GM12878 (cell line): ENCODE results near the gene TMEM94. TPM values are rescaled to one million over a fixed set of nuclear protein-coding genes. Genes with fewer than 3 reads are reported as not detected.
"Not testable (repeated sequence)": the region's sequence is repeated elsewhere in the genome, so short reads cannot be mapped to it uniquely, and the experiment has no call there.

Experiments used
- ATAC-seq: fragments of 200-7000 bp; cut with Tn5 transposase; 3 replicates; pipeline ENCODE4 v1.9.1; 2020; ENCODE audit warnings: mild to moderate bottlenecking, moderate library complexity
- BruUV-seq: library from RNA; stranded (reverse); fragments of 400-500 nt; replicated peaks from 2 replicates; lab custom pipeline; 2021; lab: Mats Ljungman, UMichigan
- CTCF ChIA-PET: fragments of 300-600 bp; sonication (Branson Sonifier 250); formaldehyde crosslinking; extraction: SDS; loops from one replicate; lab custom pipeline; 2021; ENCODE audit warnings: inconsistent platforms; lab: Yijun Ruan, JAX
- POLR2A ChIA-PET: fragments of 350-600 bp; formaldehyde crosslinking; extraction: SDS; loops from one replicate; lab custom pipeline; 2021; ENCODE audit warnings: inconsistent platforms; lab: Charles Lee
- RAD21 ChIA-PET: fragments of 300-600 bp; sonication (Branson Sonifier 250); formaldehyde crosslinking; loops from one replicate; lab custom pipeline; 2023; ENCODE audit warnings: antibody characterized with exemption; ENCODE audit not compliant: unreplicated experiment; lab: Charles Lee
- SMC1A ChIA-PET: fragments of 300-600 bp; sonication (Branson Sonifier 250); formaldehyde crosslinking; loops from one replicate; lab custom pipeline; 2023; ENCODE audit not compliant: unreplicated experiment, uncharacterized antibody; lab: Charles Lee
- DNase-seq: peaks from one replicate; pipeline ENCODE4 v3.0.0-alpha.2; 2011; ENCODE audit warnings: low read depth, low spot score
- FAIRE-seq: peaks from 3 replicates; lab custom pipeline; 2011; peaks lifted over from hg19 to GRCh38; lab: Jason Lieb, UNC
- H2AFZ ChIP-seq: 2 replicates; pipeline ENCODE4 v1.6.0; 2011; ENCODE audit warnings: low read depth, low read length, control low read depth; ENCODE audit not compliant: control insufficient read depth
- H3K27ac ChIP-seq: 2 replicates; pipeline ENCODE4 v1.5.1; 2011; ENCODE audit warnings: control low read depth; ENCODE audit not compliant: control insufficient read depth, insufficient read depth
- H3K27me3 ChIP-seq, 2 experiments: replicated peaks in 1 of 2; 2 replicates each; pipeline versions ENCODE4 v1.6.0 to v1.6.1; 2011; ENCODE audit warnings: low read length in 1 of 2; ENCODE audit not compliant: control insufficient read depth in 2 of 2, insufficient read depth in 2 of 2
- H3K36me3 ChIP-seq, 2 experiments: 2 replicates each; pipeline ENCODE4 v1.5.1; 2011; ENCODE audit warnings: low read length in 1 of 2; ENCODE audit not compliant: control insufficient read depth in 2 of 2, insufficient read depth in 2 of 2
- H3K4me1 ChIP-seq: 2 replicates; pipeline ENCODE4 v1.6.1; 2011; ENCODE audit warnings: mild to moderate bottlenecking, low read length, moderate library complexity, mixed read lengths; ENCODE audit not compliant: control insufficient read depth, insufficient read depth
- H3K4me2 ChIP-seq: 2 replicates; pipeline ENCODE4 v1.6.0; 2011; ENCODE audit warnings: control low read depth; ENCODE audit not compliant: control insufficient read depth, insufficient read depth
- H3K4me3 ChIP-seq: fragments of 200-600 bp; sonication (generic); 2 replicates; pipeline ENCODE4 v1.5.1; 2016
- H3K79me2 ChIP-seq: 2 replicates; pipeline ENCODE4 v1.6.0; 2011; ENCODE audit warnings: low read length; ENCODE audit not compliant: control insufficient read depth, insufficient read depth
- H3K9ac ChIP-seq: 2 replicates; pipeline ENCODE4 v1.8.0; 2011; ENCODE audit warnings: low read length, control low read depth, mixed read lengths; ENCODE audit not compliant: control insufficient read depth, insufficient read depth
- H3K9me3 ChIP-seq: replicated peaks from 3 replicates; pipeline ENCODE4 v1.5.1; 2011; ENCODE audit warnings: mild to moderate bottlenecking, low read length; ENCODE audit not compliant: control insufficient read depth, insufficient read depth
- H4K20me1 ChIP-seq: 2 replicates; pipeline ENCODE4 v1.6.0; 2011; ENCODE audit not compliant: control insufficient read depth, insufficient read depth
- HDAC2 ChIP-seq: fragments of 200-600 bp; sonication (generic); IDR thresholded peaks from 2 replicates; pipeline ENCODE4 v1.6.1; 2017
- MTA2 ChIP-seq: fragments of 450-650 bp; IDR thresholded peaks from 2 replicates; pipeline ENCODE4 v1.6.1; 2016; ENCODE audit warnings: low read depth, mild to moderate bottlenecking, moderate library complexity
- MXI1 ChIP-seq: fragments of 150-350 bp; IDR thresholded peaks from 2 replicates; pipeline ENCODE4 v1.6.1; 2011; ENCODE audit warnings: low read depth, mild to moderate bottlenecking, inconsistent platforms, low read length, improper control_type of control experiment
- NR2F1 ChIP-seq: fragments of 450-650 bp; conservative IDR thresholded peaks from 2 replicates; pipeline ENCODE4 v1.6.1; 2017; ENCODE audit warnings: mild to moderate bottlenecking
- PAX8 ChIP-seq: fragments of 450-650 bp; IDR thresholded peaks from 2 replicates; pipeline ENCODE4 v1.6.1; 2017; ENCODE audit warnings: mild to moderate bottlenecking, moderate library complexity
- RAD51 ChIP-seq: fragments of 450-650 bp; IDR thresholded peaks from 2 replicates; pipeline ENCODE4 v1.6.1; 2016; ENCODE audit warnings: moderate library complexity, mild to moderate bottlenecking, inconsistent platforms
- SMAD5 ChIP-seq: IDR thresholded peaks from 2 replicates; pipeline ENCODE4 v1.6.1; 2016; ENCODE audit warnings: antibody characterized with exemption, low read depth
- STAT1 ChIP-seq: fragments of 450-650 bp; conservative IDR thresholded peaks from 2 replicates; pipeline ENCODE4 v1.6.1; 2014; ENCODE audit warnings: antibody characterized with exemption, mild to moderate bottlenecking
- TAF1 ChIP-seq: IDR thresholded peaks from 2 replicates; pipeline ENCODE4 v1.6.1; 2011; ENCODE audit warnings: mild to moderate bottlenecking, low read depth, low read length, borderline replicate concordance
- TCF3 ChIP-seq: IDR thresholded peaks from 2 replicates; pipeline ENCODE4 v1.6.1; 2012; ENCODE audit warnings: low read depth, mild to moderate bottlenecking, low read length, borderline replicate concordance; ENCODE audit not compliant: insufficient read depth
- WGBS: methylation state at CpG from one replicate; pipeline ENCODE4 v1.1.6; 2016; ENCODE audit warnings: low lambda C conversion rate; ENCODE audit not compliant: insufficient replicate concordance, insufficient coverage; ENCODE audit errors: missing lambda C conversion rate; 5-methylcytosine and 5-hydroxymethylcytosine counted together
- in situ Hi-C: fragments of 300-500 bp; cut with MboI; formaldehyde crosslinking; loops from 9 replicates; pipeline ENCODE4 v1.14.3; 2018; ENCODE audit warnings: mixed read lengths
- intact Hi-C: fragments of 100-400 bp; cut with micrococcal nuclease; formaldehyde crosslinking; loops from one replicate; pipeline ENCODE4 v1.14.2; 2022; ENCODE audit not compliant: unreplicated experiment
- polyA plus RNA-seq, 11 experiments: library from polyadenylated mRNA; depleted of rRNA in 4 of 11; unstranded in 6 of 11; stranded (reverse) in 5 of 11; fragments of >200 nt; fragmentation: Nextera tagmentation in 4 of 11; fragmentation: Illumina TruSeq in 1 of 11; extraction: Ambion mirVana in 4 of 11; extraction: Trizol in 1 of 11; gene quantifications; 1 replicate in 1 of 11; 2 replicates in 10 of 11; pipeline versions ENCODE4 v1.2.1 to v1.2.3, GENCODE V29; 2011 to 2016; ENCODE audit warnings: inconsistent platforms in 2 of 11, missing spikeins in 2 of 11, low read depth in 1 of 11
- total RNA-seq, 4 experiments: library from RNA; depleted of rRNA in 3 of 4; stranded (reverse); fragments of >200 nt in 3 of 4; fragmentation: Illumina TruSeq in 1 of 4; extraction: Trizol in 1 of 4; gene quantifications; 2 replicates each; pipeline versions ENCODE4 v1.2.1 to v1.2.3, GENCODE V29; 2013 to 2021
- TF ChIP-seq, protein P1 (sequence below): fragments of 450-650 bp; formaldehyde crosslinking; IDR thresholded peaks from 2 replicates; pipeline ENCODE4 v1.4.0; 2020; ENCODE audit warnings: mild to moderate bottlenecking, moderate library complexity
- TF ChIP-seq, protein P2 (sequence below): fragments of 450-650 bp; IDR thresholded peaks from 2 replicates; pipeline ENCODE4 v1.6.1; 2017; ENCODE audit warnings: borderline replicate concordance

The TMEM94 gene
- total and polyA plus RNA-seq, 10 of the 15 experiments (the other 5 are each of a cell fraction or from before 2014, with no cell fraction given), result 0.31 to 70.7 (median 24.4) TPM

DNA sequence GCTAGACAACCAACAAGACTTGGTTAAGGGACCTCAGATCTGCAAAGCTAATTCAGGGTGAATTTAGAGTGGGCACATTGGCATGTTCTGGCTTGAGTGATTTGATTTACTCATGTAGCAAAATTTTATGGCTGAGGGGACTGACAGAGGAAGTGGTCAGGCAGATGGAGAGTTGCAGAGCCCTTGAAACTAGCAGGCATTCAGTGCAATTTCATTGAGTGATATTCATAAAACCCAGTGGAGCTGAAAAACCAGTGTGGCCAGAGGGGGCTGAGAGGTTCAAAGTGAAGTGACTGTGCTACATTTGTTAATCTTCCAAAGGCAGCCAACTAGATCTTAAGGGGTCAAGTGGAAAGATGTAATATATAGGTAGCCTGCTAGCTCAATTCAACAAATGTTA lies 2.2 kb upstream of the TMEM94 start (continued):
- TF ChIP-seq NR2F1, result peak; percentile 63; the same call in 1 of the 2 replicates
- TF ChIP-seq, protein P1, sequence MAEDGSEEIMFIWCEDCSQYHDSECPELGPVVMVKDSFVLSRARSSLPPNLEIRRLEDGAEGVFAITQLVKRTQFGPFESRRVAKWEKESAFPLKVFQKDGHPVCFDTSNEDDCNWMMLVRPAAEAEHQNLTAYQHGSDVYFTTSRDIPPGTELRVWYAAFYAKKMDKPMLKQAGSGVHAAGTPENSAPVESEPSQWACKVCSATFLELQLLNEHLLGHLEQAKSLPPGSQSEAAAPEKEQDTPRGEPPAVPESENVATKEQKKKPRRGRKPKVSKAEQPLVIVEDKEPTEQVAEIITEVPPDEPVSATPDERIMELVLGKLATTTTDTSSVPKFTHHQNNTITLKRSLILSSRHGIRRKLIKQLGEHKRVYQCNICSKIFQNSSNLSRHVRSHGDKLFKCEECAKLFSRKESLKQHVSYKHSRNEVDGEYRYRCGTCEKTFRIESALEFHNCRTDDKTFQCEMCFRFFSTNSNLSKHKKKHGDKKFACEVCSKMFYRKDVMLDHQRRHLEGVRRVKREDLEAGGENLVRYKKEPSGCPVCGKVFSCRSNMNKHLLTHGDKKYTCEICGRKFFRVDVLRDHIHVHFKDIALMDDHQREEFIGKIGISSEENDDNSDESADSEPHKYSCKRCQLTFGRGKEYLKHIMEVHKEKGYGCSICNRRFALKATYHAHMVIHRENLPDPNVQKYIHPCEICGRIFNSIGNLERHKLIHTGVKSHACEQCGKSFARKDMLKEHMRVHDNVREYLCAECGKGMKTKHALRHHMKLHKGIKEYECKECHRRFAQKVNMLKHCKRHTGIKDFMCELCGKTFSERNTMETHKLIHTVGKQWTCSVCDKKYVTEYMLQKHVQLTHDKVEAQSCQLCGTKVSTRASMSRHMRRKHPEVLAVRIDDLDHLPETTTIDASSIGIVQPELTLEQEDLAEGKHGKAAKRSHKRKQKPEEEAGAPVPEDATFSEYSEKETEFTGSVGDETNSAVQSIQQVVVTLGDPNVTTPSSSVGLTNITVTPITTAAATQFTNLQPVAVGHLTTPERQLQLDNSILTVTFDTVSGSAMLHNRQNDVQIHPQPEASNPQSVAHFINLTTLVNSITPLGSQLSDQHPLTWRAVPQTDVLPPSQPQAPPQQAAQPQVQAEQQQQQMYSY (CRISPR knock-in tag), result no peak
- TF ChIP-seq, protein P2, sequence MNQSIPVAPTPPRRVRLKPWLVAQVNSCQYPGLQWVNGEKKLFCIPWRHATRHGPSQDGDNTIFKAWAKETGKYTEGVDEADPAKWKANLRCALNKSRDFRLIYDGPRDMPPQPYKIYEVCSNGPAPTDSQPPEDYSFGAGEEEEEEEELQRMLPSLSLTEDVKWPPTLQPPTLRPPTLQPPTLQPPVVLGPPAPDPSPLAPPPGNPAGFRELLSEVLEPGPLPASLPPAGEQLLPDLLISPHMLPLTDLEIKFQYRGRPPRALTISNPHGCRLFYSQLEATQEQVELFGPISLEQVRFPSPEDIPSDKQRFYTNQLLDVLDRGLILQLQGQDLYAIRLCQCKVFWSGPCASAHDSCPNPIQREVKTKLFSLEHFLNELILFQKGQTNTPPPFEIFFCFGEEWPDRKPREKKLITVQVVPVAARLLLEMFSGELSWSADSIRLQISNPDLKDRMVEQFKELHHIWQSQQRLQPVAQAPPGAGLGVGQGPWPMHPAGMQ, result no peak
- TF ChIP-seq MXI1, result no peak
- TF ChIP-seq TAF1, result no peak
- no peak for TF ChIP-seq PAX8
- TF ChIP-seq RAD51, result no peak
- no peak for TF ChIP-seq HDAC2
- TF ChIP-seq TCF3, result no peak
- no peak for TF ChIP-seq SMAD5
- peak; percentile 49; the same call in 1 of the 2 replicates for TF ChIP-seq MTA2
- TF ChIP-seq STAT1, result no peak

DNA sequence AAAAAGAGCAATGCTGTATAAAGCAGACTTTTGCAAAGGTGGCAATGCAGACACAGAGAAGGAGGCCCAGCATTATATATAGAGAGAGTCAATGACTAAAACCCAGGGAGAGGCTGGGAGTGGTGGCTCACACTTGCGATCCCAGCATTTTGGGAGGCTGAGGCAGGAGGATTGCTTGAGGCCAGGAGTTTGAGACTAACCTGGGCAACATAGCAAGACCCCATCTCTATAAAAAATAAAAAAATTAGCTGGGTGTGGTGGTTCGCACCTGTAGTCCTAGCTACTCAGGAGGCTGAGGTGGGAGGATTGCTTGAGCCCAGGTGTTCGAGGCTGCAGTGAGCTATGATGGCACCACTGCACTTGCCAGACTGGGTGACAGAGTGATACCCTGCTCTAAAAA lies 1.8 kb upstream of the TMEM94 start:
- intact Hi-C loops, ATAC-seq: not testable (repeated sequence)
- RAD21 ChIA-PET, result interaction anchor here (0.7 to 1.0 kb wide), 3 partner anchors 10 to 62 kb away, joined by 3 to 5 read pairs (median 3); partner anchors contain the start of gene TSEN54

More for the DNA sequence above, 1.8 kb upstream of the TMEM94 start:
- peaks cover 14% of the 10 kb centered on the region for H3K79me2 ChIP-seq
- H4K20me1 ChIP-seq, H3K9me3 ChIP-seq, H3K27ac ChIP-seq, BruUV-seq, DNase-seq, H3K27me3 ChIP-seq, in situ Hi-C loops, H3K9ac ChIP-seq, H3K36me3 ChIP-seq, H3K4me3 ChIP-seq, H2AFZ ChIP-seq, FAIRE-seq: not testable (repeated sequence)
- ChIA-PET POLR2A (interaction anchor here (1.1 to 1.2 kb wide), 2 partner anchors 11 to 19 kb away, joined by 3 read pairs; no protein-coding TSS in a partner anchor), CTCF (interaction anchor here (0.6 to 2.0 kb wide), 9 partner anchors 18 to 165 kb away, joined by 3 to 8 read pairs (median 4); partner anchors contain the start of gene SLC25A19), SMC1A (interaction anchor here (1.0 to 4.0 kb wide), 4 partner anchors 26 to 284 kb away, joined by 3 to 19 read pairs (median 4); no protein-coding TSS in a partner anchor)
- H3K4me1 ChIP-seq, result peaks cover 32% of the 10 kb centered on the region
- WGBS, result 98% methylated on average over 3 of the region's 3 CpGs
- peak overlapping the region; percentile 58 for H3K4me2 ChIP-seq
